Measurements from ENCODE around the gene PIMREG. TPM values are rescaled to one million over a fixed set of nuclear protein-coding genes. Genes with fewer than 3 reads are reported as not detected.

Gene PIMREG
- total RNA-seq, 1 donor from 2014 or later, result 1.4 TPM

- no peak for DNase-seq (ENCODE audit: low spot score)
Measured at GRCh38 chr17:6461792-6462524, 17.7 kb downstream of the PIMREG start.

- DNase-seq (ENCODE audit: low spot score), result no peak
Measured at GRCh38 chr17:6462692-6463091, 18.4 kb downstream of the PIMREG start.

GRCh38 chr17:6463616-6464445 lies 19.6 kb downstream of the PIMREG start:
- no peak for DNase-seq (ENCODE audit: low spot score)

GRCh38 chr17:6464446-6465041 lies 20.3 kb downstream of the PIMREG start:
- no peak for DNase-seq (ENCODE audit: low spot score)

GRCh38 chr17:6465206-6466003 lies 21.1 kb downstream of the PIMREG start:
- no peak for DNase-seq (ENCODE audit: low spot score)

GRCh38 chr17:6467567-6467966 lies 23.3 kb downstream of the PIMREG start:
- DNase-seq (ENCODE audit: low spot score), result no peak

- no peak for DNase-seq (ENCODE audit: low spot score)
Measured at GRCh38 chr17:6468051-6468790, 24.0 kb downstream of the PIMREG start.

GRCh38 chr17:6470146-6470718 lies 26.0 kb downstream of the PIMREG start:
- DNase-seq (ENCODE audit: low spot score), result no peak

- no peak for DNase-seq (ENCODE audit: low spot score)
Measured at GRCh38 chr17:6470751-6471521, 26.7 kb downstream of the PIMREG start.

GRCh38 chr17:6471531-6472465 lies 27.5 kb downstream of the PIMREG start:
- DNase-seq (ENCODE audit: low spot score), result no peak

GRCh38 chr17:6472517-6472916 lies 28.3 kb downstream of the PIMREG start:
- DNase-seq (ENCODE audit: low spot score), result no peak

- peak; percentile 83 for DNase-seq (ENCODE audit: low spot score)
Measured at GRCh38 chr17:6473128-6473767, 29.0 kb downstream of the PIMREG start.

GRCh38 chr17:6474376-6474775 lies 30.1 kb downstream of the PIMREG start:
- DNase-seq (ENCODE audit: low spot score), result no peak

- DNase-seq (ENCODE audit: low spot score), result peak; percentile 28
Measured at GRCh38 chr17:6474906-6475305, 30.7 kb downstream of the PIMREG start.

- DNase-seq (ENCODE audit: low spot score), result no peak
Measured at GRCh38 chr17:6475411-6475810, 31.2 kb downstream of the PIMREG start.

- no peak for DNase-seq (ENCODE audit: low spot score)
Measured at GRCh38 chr17:6476076-6476809, 32.0 kb downstream of the PIMREG start.

- no peak for DNase-seq (ENCODE audit: low spot score)
Measured at GRCh38 chr17:6476810-6477179, 32.5 kb downstream of the PIMREG start.

All from mucosa of gallbladder (tissue), 1 donor.